T-helper 17 cell (primary cell): Measurements from ENCODE around the gene DTL. TPM values are rescaled to one million over a fixed set of nuclear protein-coding genes. Genes with fewer than 3 reads are reported as not detected.
A peak's percentile ranks its signal among the peaks of the same experiment; 100 is the strongest.

Experiments
- ATAC-seq: fragments of 150-1000 bp; cut with Tn5 transposase; 2 replicates; pipeline ENCODE4 v1.10.0; 2021; ENCODE audit warnings: mild to moderate bottlenecking, moderate library complexity
- DNase-seq, 3 donors: peaks; one replicate each; pipeline versions ENCODE4 v3.0.0 to v3.0.0-alpha.2; 2020 to 2021
- H3K9me3 ChIP-seq: one replicate; pipeline ENCODE4 v1.7.0; 2013; ENCODE audit warnings: low read length, mild to moderate bottlenecking; ENCODE audit not compliant: control insufficient read depth, poor library complexity, severe bottlenecking
- H3K27ac Mint-ChIP-seq: one replicate; pipeline ENCODE4 v1.8.0; 2022; ENCODE audit warnings: mild to moderate bottlenecking, moderate library complexity, mixed read lengths
- H3K27me3 Mint-ChIP-seq: one replicate; pipeline ENCODE4 v1.8.0; 2022; ENCODE audit warnings: mixed read lengths
- H3K36me3 Mint-ChIP-seq: one replicate; pipeline ENCODE4 v1.8.0; 2022; ENCODE audit warnings: low read depth, mixed read lengths
- H3K4me1 Mint-ChIP-seq: one replicate; pipeline ENCODE4 v1.8.0; 2022; ENCODE audit warnings: mild to moderate bottlenecking, mixed read lengths
- H3K4me3 Mint-ChIP-seq: one replicate; pipeline ENCODE4 v1.8.0; 2022; ENCODE audit warnings: mild to moderate bottlenecking, moderate library complexity, mixed read lengths
- total RNA-seq, 4 donors: library from RNA in 2 of 4; stranded (reverse) in 2 of 4; gene quantifications; one replicate each; pipeline ENCODE4 v1.2.3 and lab custom pipeline; 2022 to 2026

The DTL gene
- total RNA-seq, 2 donors from 2014 or later: 0.72 to 1.7 TPM

DNA sequence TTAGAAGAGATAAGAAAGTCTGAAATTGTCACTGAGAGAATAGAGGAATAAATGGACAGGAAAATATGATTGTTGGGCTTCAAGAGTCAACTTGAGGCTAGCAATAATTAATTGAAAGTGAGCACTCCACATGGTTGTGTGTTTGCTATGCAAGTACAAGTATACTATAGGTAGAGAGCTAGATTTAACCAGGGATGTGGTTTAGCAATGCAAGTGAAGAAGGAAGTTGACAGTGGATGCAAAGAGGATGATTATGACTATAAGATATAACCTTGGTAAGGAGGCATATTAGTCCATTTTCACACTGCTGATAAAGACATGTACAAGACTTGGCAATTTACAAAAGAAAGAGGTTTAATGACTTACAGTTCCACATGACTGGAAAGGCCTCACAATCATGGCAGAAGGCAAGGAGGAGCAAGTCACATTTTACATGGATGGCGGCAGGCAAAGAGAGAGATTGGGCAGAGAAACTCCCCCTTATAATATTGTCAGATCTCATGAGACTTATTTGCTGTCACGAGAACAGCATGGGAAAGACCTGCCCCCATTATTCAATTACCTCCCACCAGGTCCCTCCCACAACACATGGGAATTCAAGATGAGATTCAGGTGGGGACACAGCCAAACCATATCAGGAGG, 47.3 kb downstream of the DTL start:
- ATAC-seq (no peak), DNase-seq (no peak)
- H3K36me3 Mint-ChIP-seq: no peaks in the 10 kb centered on the region
- H3K4me1 Mint-ChIP-seq: no peaks in the 10 kb centered on the region
- no peak overlapping the region for H3K27ac Mint-ChIP-seq
- no peak overlapping the region for H3K4me3 Mint-ChIP-seq
- H3K9me3 ChIP-seq: no peaks in the 10 kb centered on the region
- H3K27me3 Mint-ChIP-seq: no peaks in the 10 kb centered on the region

DNA sequence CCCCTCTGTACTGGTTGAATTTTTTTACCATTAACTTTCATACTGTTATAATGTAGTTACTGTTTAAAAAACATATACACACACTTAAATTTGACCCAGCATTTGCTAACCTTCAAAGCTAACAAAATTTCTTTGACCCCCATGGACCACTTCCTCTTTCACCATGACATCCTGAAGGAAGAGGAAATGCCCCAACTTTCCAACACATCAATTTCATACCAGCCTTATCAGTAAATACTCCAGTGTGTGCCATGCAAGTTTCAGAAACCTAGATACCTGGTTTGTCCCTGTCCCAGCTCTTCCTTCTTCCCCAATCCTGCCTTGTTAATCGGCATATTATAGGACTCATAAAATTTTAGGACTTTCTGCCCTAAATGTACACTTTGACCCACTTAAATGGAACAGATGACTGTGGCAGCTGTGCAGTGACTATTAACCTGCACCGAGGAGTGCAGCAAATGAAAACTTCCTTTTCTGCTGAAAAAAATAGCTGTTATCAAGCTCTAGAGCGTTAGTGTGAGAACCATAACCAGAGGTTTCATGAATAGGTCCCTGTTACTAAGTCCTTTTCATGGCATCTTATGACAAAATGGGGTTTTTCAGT, 54.1 kb downstream of the DTL start:
- Mint-ChIP-seq H3K27ac (peak overlapping the region; percentile 57), H3K4me3 (no peak overlapping the region), H3K27me3 (no peaks in the 10 kb centered on the region), H3K36me3 (no peaks in the 10 kb centered on the region), H3K4me1 (peaks cover 12% of the 10 kb centered on the region)
- H3K9me3 ChIP-seq: no peaks in the 10 kb centered on the region
- DNase-seq (no peak), ATAC-seq (no peak)

DNA sequence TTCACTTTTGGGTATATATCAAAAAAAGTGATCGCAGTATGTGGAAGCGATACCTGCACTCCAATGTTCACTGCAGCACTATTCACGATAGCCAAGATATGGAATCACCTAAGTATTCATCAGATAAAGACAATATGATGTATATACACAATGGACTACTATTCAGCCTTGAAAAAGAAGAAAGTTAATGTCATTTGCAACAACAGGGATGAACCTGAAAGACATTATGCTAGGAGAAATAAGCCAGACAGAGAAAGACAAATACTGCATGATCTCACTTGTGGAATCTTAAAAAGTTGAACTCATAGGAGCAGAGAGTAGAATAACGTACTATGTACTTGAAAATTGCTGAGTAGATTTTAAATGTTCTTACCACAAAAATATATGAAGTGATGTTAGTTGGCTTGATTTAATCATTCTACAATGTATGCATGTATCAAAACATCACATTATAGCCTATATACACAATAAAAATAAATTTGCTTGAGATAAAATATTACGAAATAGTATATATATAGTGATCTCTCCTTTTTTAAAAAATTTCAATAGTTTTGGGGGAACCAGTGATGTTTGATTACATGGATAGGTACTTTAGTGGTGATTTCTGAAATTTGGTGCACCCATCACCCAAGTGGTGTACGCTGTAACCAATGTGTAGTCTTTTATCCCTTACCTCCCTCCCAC, 56.0 kb downstream of the DTL start:
- DNase-seq: no peak
- Mint-ChIP-seq H3K27me3 (no peaks in the 10 kb centered on the region), H3K27ac (no peak overlapping the region), H3K36me3 (no peaks in the 10 kb centered on the region), H3K4me3 (no peak overlapping the region), H3K4me1 (peaks cover 12% of the 10 kb centered on the region)
- no peaks in the 10 kb centered on the region for H3K9me3 ChIP-seq
- ATAC-seq: no peak

DNA sequence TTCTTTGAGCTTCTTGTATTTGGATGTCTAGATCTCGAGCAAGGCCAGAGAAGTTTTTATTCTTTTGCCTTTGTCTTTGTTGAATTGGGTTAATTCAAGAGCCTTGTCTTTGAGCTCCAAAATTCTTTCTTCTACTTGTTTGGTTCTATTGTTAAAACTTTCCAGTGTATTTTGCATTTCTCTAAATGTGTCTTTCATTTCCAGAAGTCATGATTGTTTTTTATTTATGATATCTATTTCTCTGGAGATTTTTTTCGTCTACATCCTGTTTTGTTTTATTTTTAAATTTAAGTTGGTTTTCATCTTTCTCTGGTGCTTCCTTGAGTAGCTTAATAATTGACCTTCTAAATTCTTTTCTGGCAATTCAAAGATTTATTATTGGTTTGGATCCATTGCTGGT, 61.8 kb downstream of the DTL start:
- no peaks in the 10 kb centered on the region for H3K36me3 Mint-ChIP-seq
- H3K4me1 Mint-ChIP-seq: no peaks in the 10 kb centered on the region
- no peak for DNase-seq
- H3K27me3 Mint-ChIP-seq: no peaks in the 10 kb centered on the region
- H3K9me3 ChIP-seq: no peaks in the 10 kb centered on the region
- H3K4me3 Mint-ChIP-seq: no peak overlapping the region
- no peak overlapping the region for H3K27ac Mint-ChIP-seq
- no peak for ATAC-seq

DNA sequence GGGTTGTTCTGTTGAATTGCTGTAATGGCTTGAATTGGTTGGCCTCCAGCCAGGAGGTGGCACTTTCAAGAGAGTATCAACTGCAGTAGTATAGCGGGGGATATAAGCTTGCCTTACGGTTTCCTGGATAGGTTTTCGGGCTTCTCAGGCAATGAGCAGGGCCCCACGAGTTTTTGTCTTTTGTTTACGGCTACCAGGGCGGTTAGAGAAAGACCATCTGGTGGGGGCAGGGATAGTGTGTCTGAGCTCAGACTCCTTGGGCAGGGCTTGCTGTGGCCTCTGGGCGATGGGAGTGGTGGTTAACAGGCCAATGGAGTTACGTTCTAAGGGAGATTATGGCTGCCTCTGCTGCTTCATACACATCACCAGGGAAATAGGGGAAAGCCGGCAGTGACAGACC, 62.8 kb downstream of the DTL start:
- H3K27ac Mint-ChIP-seq: no peak overlapping the region
- no peaks in the 10 kb centered on the region for H3K9me3 ChIP-seq
- no peaks in the 10 kb centered on the region for H3K36me3 Mint-ChIP-seq
- no peak for DNase-seq
- no peak overlapping the region for H3K4me3 Mint-ChIP-seq
- no peaks in the 10 kb centered on the region for H3K4me1 Mint-ChIP-seq
- no peaks in the 10 kb centered on the region for H3K27me3 Mint-ChIP-seq
- no peak for ATAC-seq

DNA sequence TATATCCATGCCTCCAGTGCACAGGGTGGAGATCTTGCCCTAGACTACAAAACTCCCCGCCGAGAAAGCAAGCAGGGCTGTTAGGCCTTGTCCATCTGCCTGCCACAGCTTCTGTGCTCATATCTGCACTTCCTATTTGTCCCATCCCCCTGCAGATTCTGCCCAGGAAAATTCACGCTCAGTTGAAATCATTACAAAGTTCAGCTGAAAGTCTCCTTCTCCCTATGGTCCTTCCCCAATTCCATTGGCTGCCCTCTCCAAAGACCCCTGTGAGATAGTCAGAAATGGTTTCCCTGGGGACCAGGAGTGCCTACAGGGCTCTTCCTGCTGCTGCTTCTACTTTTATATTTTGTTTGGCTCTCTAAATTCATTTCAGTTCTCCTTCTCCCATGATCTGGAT, 63.2 kb downstream of the DTL start:
- Mint-ChIP-seq H3K4me3 (no peak overlapping the region), H3K27ac (peak overlapping the region; percentile 57), H3K4me1 (no peaks in the 10 kb centered on the region), H3K27me3 (no peaks in the 10 kb centered on the region), H3K36me3 (no peaks in the 10 kb centered on the region)
- ATAC-seq (no peak), DNase-seq (no peak)
- no peaks in the 10 kb centered on the region for H3K9me3 ChIP-seq

DNA sequence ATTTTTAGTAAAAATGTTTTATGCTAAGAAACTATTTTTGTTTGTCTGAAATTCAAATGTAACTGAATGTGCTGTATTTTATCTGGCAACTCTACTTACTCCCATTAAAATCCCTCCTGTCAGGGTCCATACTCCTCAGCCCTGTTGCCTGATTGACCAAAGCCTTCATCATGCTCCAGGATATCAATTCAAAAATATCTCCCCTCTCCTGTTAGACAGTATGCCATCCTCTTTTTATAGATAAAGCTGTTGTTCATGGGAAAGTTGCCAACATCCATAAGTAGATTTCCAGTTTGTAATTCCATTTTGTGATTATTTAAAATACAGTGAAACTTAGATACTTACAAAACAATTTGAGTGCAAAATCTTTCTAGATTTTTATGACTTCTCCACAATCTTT, 65.7 kb downstream of the DTL start:
- ATAC-seq (no peak), DNase-seq (no peak)
- H3K9me3 ChIP-seq: no peaks in the 10 kb centered on the region
- no peaks in the 10 kb centered on the region for H3K27me3 Mint-ChIP-seq
- no peak overlapping the region for H3K4me3 Mint-ChIP-seq
- H3K27ac Mint-ChIP-seq: no peak overlapping the region
- no peaks in the 10 kb centered on the region for H3K36me3 Mint-ChIP-seq
- H3K4me1 Mint-ChIP-seq: peaks cover 3% of the 10 kb centered on the region

DNA sequence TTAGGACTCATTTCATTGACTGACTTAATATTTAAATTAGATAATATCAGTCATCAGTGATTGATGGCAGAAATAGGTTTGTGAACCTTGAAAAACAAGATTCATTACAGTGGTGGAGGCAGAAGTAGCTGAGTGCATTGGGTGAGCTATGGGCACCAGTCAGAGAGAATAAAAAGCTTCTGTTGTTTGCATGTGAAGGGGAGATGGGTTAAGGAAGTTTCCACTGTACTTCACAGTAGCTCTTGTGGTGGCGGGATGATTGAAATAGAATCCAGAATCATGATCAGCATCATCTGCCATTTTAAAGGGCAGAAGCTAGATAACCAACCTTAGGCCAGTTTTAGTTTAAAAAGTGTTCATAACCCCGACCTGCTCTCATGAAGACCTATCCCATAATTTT, 66.2 kb downstream of the DTL start:
- H3K9me3 ChIP-seq: no peaks in the 10 kb centered on the region
- ATAC-seq (no peak), DNase-seq (no peak)
- Mint-ChIP-seq H3K36me3 (no peaks in the 10 kb centered on the region), H3K27ac (no peak overlapping the region), H3K4me3 (no peak overlapping the region), H3K4me1 (peaks cover 3% of the 10 kb centered on the region), H3K27me3 (no peaks in the 10 kb centered on the region)

DNA sequence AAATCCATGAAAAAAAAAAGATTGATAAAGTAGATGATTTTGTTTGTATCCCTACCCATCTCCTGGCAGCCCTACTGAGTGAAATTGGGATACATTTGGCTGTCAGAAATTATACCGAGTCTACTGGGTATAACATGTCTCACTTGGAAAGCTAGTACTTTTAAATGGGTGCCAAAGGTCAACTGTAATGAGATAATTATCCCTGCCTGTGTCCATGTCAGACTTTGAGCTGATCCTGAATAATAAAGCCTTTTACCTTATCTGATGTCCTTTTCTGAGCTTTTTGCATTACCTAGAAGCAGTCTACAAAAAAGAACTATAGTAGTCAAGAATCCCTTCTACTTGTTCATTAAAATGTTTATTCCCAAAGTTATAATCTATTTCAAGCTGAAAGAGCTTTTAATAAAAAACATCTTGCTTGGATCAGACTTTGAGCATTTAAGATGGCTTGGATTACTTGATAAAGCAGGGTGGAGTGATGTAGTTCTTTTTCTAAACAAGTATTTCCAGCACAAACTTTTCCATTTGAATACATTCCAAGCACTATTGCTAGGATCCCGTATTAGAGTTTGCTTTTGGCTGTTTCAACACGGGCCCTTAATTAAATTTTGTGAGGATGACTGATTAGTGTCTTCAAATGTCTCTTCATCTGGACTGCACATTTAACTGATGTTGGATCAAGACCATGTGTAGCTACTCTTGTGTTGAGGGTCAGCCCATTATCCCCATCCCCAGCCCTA, 69.2 kb downstream of the DTL start:
- H3K9me3 ChIP-seq: no peaks in the 10 kb centered on the region
- no peaks in the 10 kb centered on the region for H3K36me3 Mint-ChIP-seq
- no peak overlapping the region for H3K27ac Mint-ChIP-seq
- DNase-seq: no peak
- H3K4me3 Mint-ChIP-seq: no peak overlapping the region
- no peak for ATAC-seq
- H3K4me1 Mint-ChIP-seq: peaks cover 3% of the 10 kb centered on the region
- no peaks in the 10 kb centered on the region for H3K27me3 Mint-ChIP-seq

DNA sequence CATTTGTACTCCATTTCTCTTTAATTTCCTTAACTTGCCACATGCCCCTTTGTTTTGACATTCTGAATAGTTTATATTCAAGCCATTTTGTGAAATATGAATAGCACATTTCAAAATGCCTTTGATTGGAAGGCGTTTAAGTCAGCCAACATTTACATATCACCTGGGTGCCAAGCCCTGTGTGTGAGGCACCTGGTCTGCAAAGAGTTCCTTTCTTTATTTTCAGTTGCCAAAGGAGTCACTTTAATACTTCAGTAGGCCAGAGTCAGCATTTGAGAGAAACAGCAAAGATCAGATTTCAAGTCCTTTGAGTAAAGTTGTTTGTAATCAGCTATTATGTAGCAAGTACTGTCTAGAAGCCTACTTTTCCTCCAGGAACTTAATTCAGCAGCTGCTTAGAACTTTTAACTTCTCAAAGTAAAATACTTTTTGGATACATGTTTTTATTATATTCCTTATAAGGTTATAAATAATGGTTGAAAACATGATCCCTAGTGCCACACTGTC, 70.8 kb downstream of the DTL start:
- Mint-ChIP-seq H3K4me1 (peaks cover 3% of the 10 kb centered on the region), H3K27me3 (no peaks in the 10 kb centered on the region), H3K36me3 (no peaks in the 10 kb centered on the region), H3K4me3 (no peak overlapping the region), H3K27ac (no peak overlapping the region)
- ATAC-seq: no peak
- DNase-seq: no peak
- H3K9me3 ChIP-seq: no peaks in the 10 kb centered on the region

DNA sequence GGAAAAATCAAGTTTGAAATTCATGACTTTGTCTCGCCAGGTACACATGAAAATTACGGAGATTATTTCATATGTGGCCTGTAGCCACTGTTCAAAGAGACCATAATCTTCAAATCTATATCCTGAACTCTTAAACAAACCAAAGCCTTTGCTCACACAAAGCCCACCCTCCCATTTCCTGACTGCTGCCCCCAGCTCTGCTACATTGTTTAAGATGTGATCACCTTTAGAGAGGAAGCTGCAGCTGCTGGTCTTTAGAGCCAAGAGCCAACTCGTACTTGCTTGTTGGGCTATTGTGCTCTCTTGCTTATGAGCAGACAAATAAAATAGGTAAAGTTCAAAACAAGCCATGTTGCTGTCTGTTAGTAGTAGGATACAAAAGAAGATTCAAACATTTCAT, 71.9 kb downstream of the DTL start:
- no peaks in the 10 kb centered on the region for H3K9me3 ChIP-seq
- no peak for ATAC-seq
- H3K27ac Mint-ChIP-seq: no peak overlapping the region
- peaks cover 3% of the 10 kb centered on the region for H3K4me1 Mint-ChIP-seq
- no peaks in the 10 kb centered on the region for H3K27me3 Mint-ChIP-seq
- no peak overlapping the region for H3K4me3 Mint-ChIP-seq
- no peaks in the 10 kb centered on the region for H3K36me3 Mint-ChIP-seq
- DNase-seq: no peak

DNA sequence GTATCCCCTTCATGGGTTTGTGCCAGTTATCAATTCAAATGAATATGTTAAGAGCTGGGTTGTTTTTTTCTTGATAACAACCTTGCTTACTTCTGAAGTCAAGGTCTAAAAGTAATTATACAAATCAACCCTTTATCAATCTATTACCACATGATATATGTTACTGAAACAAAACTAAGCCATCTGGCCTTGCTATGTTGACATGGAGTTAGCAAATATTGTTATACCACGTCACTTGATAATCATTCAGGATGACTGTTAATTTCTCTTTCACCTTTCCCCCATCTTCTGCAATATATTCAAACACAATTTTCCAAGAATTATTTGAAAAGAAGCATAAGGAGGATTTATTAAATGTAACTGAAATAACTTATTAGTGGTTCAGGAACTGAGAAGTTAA, 72.6 kb downstream of the DTL start:
- Mint-ChIP-seq H3K4me3 (no peak overlapping the region), H3K36me3 (no peaks in the 10 kb centered on the region), H3K27me3 (no peaks in the 10 kb centered on the region), H3K27ac (no peak overlapping the region), H3K4me1 (peaks cover 3% of the 10 kb centered on the region)
- no peaks in the 10 kb centered on the region for H3K9me3 ChIP-seq
- DNase-seq (no peak), ATAC-seq (no peak)

DNA sequence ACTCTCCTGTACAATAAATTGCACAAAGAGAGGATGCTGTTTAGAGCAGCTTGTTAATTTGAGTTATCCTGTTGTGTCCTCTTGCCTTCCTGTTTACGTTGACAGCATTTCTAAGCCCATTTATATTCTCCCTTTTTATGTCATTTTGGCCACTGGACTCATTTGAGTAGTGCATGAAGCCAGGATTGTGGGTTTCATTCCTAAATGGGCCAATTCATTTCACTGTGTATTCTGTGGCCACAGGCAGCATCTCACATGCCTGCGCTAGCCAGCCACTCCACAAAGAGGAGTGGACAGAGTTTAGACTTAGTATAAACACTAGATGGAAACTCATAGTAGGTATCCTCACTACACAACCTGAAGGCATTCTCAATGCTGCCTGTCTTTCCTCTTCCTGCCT, 73.4 kb downstream of the DTL start:
- H3K9me3 ChIP-seq: no peaks in the 10 kb centered on the region
- no peak for ATAC-seq
- H3K36me3 Mint-ChIP-seq: no peaks in the 10 kb centered on the region
- peaks cover 3% of the 10 kb centered on the region for H3K4me1 Mint-ChIP-seq
- DNase-seq: no peak
- H3K27me3 Mint-ChIP-seq: no peaks in the 10 kb centered on the region
- H3K27ac Mint-ChIP-seq: no peak overlapping the region
- H3K4me3 Mint-ChIP-seq: no peak overlapping the region
